NCI-H82 treated with DMSO at 0.1 percent for 48 hours (cell line): ENCODE data around the gene CNTFR.
"Not testable (repeated sequence)": the region's sequence is repeated elsewhere in the genome, so short reads cannot be mapped to it uniquely, and the experiment has no call there.

Source experiments
- DNase-seq: peaks from one replicate; lab custom pipeline; 2025; ENCODE audit not compliant: unreplicated experiment; lab: John Stamatoyannopoulos, UW

CNTFR gene

DNA sequence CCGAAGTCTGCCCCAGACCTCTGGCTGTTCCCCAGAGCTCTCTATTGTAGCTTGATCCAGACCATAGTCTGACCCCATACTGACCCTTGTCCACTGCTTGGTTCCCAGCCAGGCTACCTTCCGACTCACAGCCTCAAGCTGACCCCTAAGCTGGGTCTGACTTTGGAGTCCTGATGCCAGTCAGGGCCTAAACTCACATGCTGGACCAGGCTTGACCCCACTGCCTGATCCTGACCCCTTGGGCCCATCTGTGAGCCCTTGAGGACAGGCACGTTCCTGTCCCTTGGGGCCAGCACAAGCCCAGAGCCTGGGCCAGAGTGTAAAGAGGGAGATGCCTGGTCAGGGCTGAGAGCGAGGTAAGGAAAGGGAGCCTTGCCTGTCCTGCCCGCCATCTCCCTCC lies 34.0 kb downstream of the CNTFR start:
- no peak for DNase-seq

DNA sequence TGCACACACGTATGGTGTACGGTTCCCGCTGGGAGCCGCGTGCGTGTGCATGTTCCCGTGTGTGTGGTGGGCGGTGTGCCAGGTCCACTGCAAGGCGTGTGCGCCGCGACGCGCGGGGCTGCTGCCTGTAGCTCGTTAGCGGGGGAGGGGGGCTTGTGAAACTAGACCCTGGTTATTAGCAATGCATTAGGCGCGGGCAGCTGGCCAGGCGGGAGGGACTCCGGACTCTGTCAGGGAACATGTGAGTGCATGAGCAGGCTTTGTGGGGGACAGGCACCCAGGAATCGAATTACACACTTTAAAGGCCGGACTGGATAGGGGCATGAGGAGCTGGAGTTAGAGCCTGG lies 34.5 kb downstream of the CNTFR start:
- DNase-seq = no peak

DNA sequence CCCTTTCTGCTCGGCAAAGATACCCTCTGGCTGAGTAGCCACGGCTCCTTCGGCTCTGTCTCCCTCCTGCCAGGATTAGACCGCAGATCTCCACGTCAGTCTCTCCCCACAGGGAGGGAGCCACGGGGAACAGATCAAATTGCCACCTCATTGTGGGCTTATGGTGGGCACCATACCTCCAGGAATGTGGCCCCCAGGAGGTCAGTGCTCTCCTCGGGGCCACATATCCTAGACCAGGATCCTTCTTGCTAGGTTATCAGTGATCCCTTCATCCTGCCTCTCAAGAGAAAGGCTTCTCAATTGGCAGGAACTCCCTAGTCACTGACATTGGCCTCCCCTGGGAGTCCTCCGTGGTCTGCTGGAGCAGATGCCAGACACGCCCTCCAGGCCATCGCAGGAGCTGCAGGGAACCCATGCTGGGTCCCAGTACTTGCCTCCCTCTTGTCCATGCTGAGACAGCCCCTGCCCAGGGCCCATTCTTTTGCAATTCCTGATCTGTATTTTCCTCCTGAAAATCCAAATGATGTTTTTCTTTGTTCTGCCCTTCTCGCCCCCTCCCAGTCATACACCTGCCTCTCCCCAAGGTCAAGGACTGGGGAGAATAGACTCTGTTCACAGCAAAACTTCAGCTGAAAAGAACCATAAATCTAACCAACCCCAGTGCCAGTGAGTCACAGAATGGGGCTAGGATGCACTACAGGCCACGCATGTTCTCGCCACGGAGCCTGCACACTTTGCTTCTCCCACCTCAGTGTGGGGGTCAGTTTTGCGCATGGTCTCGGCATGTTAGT lies 35.1 kb downstream of the CNTFR start:
- DNase-seq = peak; percentile 24

DNA sequence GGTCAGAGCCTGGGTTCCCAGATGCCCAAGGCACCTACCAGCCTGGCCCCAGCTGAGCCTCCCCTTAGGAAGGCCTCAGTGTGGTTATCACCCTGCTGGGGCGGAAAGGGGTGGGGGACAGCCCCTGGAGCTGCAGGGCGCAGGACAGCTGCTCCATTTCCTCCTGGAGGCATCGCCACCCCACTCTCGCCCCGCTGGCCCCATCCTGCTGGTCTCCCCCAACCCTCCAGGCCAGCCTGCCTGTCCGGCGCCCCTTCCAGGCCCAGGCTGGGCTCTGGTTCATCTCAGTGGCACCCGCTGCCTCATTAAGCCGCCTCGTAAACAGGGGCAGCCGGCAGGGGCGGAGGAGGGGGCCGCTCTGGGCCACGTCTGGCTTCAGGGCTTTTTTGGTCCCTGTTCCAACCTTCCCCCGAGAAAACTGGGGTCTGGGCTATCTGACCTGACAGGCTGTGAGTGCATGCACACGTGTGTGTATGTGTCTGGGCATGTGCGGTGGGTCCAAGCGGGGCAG lies 36.0 kb downstream of the CNTFR start:
- DNase-seq = no peak

DNA sequence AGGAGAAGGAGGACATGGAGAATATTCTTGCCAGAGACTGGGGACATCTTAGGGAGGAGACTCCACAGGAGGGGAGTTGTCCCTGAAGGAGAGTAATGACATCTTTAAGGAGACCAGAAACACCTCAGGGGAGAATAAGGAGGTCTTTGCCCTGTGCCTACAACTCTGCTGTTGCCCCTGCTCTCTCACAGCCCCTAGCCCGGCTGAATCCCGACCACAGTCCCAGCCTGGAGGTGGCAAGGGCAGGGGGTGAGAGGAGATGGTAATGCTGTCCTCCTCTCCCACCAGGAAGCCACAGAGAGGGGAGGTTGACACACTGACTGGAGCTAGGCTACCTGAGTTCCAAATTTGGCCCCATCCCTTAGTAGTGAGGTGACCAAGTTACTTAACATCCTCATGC lies 36.5 kb downstream of the CNTFR start:
- DNase-seq = no peak

DNA sequence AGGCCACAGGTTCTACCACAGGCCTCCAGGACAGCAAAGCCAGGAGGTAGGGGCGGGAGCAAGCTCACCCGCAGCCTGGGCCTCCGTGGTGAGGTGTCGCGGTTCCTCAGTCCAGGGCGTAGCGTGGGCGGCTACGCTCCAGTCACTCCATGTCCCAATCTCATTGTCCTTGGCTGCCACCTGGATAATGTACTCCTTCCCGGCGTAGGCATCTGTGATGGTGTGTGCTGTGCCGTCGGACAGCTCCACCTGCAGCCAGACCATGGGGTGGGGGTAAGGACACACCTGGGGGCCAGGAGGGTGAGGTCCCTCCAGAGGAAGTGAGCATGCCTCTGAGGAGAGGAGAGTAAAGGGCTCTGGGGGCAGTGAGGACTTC lies 36.9 kb downstream of the CNTFR start:
- DNase-seq = no peak

DNA sequence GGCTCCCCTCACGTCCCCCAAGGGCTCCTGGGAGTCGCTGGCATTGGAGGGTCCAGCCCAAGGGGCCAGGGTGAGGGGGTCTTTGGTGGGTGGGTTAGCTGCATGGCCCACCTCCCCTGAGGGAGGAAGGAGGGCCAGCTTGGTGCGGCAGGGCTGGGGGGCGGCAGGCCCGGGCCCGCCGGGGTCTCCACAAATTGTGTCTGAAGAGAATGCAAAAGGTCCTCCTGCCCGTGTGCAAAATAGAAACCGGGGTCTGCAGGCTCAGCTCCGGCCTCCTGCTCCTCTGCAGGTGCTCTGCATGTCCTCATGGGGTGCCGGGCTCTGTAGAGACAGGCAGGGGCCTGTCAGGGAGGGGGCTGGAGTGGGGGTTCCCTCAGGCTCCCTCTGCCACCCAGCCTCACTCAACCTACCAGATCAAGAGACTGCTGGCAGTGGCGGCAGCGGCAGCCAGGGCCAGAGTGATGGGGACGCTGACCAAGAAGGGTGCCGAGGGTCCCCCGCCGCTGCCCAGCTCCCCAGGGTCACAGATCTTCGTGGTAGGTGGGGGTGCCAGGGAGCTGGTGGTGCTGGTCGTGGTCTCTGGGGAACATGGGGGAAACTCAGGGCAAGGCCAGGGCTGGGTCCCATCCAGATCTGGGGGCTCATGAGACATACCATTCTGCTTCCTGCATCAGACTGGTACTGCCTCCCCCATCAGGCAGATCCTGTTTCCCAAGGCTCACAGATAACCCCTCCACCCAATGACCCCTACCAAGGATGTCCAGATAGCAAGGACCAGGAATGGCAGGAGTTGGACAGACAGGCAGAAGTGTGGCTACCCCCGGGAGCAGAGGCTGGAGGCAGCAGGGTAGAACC lies 37.5 kb downstream of the CNTFR start:
- no peak for DNase-seq

DNA sequence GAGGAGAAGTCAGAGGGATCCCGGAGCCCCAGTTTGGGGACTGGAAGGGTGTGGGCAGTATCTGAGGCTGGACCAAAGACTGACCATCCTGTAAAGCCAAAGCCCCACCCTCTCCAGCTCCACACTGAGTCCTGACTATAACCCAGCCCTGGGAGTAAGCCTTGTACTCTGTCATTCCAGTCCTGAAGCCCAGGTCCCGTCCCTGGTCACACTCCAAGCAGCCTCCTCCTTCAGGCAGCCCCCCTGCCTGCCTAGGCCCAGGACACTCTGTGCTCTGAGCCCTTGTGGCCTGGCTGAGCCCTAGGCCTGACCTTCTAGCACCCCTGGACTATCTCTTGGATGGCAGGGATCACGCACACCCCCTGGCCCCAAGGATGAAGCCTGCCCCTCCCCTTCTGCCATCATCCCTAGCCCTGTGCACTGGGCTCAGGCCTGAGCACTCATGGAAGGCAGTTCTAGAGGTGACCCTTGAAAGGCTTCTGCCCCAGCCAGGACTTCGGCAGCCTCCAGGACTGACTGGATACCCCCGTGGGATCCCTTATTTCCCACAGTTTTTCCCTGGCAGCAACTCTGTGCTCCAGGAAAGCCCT lies 38.7 kb downstream of the CNTFR start:
- no peak for DNase-seq

DNA sequence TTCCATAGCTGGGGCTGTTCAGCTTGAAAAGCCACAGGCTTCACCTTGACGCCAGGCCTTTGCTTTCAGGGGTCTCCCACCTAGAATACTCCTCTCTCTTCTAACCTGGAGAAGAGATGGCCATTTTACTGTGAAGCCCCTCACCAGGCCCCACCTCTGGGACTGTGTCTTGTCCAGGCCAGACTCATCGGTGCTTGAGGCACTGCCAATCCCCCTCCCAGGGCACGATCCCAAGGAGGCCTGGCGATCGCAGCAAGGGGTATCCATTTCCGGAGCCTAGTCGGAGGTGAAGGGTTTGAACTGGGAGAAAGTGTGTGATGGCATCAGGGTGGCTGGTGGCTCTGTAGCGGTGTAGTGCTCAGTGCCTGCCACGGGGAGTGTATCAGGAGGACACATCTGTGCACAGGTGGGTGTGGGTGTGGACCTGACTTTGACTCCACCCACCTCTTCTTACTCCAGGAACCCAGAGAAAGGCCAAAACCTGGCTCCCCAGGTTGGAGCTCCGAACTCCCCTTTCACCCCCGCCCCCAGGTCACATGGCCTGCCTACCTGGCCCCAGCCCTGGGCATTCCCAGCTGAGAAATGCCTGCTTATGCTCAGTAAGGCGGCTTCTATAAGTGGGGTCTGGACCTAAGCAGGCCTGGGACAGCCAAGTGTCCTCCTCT lies 39.4 kb downstream of the CNTFR start:
- DNase-seq = no peak

DNA sequence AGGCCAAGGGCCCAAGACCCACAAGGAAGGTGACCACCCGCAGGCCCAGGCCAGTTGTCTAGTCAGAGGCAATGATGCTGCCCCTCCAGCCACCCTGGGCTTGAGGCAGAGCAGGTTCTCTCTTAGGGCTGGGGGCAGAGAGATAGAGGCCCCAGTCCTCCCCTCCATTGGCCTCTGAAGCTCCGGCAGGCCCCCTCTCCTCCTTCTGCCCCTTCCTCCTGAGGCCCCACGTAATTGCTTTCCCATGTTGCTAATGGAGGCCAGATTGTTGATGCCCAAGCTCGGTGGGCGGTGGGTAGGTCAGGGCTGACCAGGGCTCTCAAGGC lies 40.2 kb downstream of the CNTFR start:
- DNase-seq = no peak

DNA sequence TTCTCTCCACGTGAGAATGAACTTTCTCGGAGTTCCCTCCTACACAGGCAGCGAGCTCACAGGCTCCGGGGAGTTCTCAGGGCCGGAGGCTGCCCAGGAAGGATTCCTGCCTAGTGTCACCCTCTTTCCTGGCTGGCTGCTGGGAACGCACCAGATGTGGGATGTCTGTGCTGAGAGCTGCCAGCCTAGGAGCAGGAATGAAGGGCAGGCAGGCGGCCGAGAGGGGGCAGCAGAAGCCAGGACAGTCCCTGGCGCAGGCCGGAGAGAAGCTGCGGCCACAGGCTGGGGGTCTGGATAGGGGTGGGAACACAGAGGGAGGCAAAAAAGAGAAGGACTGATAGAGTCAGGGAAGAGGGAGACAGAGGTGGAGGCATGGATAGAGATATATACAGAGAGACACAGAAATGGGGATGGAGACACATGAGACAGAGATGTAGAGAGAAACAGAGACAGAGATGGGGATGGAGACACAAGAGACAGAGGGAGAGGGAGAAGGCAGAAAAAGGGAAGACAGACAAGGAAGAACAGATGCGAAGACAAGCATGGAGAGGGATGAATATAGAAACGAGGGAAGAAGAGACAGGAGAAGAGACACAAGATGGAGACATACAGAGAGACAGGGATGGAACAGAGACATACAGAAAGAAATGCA lies 41.4 kb downstream of the CNTFR start:
- DNase-seq = peak; percentile 34

DNA sequence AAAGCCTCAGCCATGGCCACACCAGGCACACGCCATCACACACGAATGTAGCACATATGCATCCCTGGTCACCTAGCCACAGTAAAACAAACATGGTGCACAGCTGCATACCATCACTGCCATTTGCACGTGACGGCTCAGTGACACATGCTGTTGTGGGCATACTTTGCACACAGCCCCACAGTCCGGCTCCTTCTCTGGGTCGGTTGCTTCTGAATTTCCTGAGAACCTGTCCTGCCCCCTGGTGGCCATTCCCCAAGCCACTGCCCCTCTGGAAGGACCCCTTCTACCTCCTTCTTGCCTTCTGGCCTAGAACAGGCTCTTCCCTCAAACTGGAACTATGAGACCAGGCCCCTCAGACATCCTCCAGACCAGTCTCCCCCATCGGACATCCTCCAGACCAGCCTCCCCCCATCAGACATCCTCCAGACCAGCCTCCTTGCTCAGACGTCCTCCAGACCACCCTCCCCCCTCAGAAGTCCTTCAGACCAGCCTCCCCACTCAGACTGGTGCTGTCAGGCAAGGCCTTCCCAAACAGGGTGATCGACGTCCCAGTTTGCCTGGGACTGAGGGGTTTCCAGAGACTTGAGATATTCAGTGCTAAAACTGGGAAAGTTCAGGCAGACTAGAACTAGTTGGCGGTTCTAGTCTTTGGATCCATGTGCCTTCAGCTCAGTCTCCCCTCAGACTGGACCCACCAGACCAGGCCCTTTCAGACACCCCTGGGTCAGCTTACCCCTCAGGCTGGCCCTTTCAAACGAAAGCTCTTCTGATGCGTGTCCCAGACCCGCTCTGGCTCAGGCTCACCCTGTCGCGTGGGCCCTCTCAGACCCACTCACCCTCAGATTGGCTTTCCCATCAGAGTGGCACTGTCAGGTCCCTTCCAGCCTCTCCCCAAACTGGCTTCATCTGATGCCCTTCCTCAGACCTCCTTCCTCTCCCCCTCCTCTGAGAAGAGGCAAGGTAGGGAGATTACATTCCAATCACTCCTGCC lies 42.4 kb downstream of the CNTFR start:
- DNase-seq = peak; percentile 18

DNA sequence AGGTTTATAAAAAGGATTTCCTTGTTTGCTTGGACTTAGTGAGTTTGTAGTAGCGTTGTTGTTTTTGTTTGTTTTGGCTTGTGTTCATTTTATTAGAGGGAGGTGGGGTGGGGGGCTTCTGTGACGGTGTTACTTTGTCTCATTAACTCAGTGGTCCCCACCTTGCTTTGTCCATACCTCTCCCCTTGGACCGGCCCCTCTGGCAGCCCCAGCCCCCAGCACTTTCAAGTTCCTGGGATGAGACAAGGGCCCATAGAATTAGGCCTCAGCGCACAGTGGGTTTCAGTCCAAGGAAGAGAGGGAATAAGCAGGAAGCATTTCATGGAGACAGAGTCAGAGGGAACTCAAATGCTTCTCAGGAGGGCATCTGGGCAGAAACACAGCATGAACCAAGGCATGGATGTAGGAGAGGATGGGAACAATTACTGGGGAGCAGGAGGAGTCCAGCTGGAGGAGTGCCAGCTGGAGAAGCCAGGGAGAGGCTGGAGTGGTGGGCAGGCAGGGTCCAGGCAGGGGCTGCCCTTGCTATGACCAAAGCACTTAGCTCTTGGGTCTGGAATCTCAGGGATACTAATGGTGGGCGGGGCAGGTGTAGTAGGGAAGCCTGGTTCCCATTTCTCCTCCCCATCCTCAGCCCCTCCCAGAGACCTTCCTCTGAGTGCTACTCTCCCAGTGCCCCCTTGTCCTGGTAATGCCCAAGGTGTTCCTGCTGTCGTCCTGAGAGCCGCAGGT lies 43.3 kb downstream of the CNTFR start:
- no peak for DNase-seq

DNA sequence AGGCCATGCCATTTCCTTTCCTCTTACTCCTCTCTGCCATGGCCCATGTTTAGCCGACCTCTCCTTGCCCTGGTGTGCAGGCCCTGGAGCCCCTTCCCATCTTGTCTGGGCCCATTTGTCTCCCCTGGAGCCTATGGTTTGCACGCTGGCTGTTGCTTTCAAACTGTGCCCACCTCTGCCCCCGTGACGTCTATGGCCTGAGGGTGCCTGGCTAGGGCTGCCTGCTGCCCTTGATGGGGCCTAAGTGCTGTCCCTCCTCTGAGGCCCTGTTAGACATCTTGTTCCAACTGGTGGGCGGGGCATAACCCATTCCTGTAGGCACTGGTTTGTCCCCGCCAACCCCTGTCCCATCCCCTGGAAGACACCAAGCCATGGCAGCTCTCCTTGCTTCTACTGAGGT lies 44.0 kb downstream of the CNTFR start:
- DNase-seq = no peak

DNA sequence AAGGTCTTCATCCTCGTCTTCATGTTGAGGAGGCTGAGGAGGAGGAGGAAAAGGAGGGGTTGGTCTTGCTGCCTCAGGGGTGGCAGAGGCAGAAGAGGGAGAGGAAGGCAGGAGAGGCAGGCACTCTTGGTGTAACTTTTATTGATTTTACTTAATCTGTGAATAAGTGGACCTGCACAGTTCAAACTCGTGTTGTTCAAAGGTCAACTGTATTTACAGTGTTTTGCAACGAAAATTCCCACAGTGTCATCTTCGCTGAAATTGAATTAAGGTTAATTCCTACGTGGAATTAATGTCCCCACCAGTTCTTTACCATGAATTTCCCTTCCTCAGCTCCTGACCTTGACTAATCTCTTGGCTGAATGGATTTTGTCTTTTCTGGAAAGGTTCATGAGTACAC lies 45.5 kb downstream of the CNTFR start:
- no peak for DNase-seq

DNA sequence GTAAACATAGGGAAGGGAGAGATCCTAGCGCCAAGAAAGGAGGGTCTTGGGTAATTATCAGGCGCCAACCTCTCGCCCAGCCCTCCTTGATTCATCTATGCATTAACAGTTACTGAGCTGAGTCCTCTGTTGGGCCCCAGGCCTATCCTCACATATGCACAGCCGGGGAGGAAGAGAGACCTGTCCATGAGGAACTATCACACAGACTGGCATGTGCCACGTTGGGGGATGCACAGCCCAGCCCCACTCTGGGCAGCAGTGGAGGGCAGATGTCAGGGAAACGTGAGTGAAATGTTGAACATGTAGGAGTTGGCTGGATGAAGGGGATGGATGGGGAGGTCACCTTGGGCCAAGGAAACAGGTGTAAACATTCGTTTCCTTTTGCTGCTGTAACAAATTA lies 48.0 kb downstream of the CNTFR start:
- no peak for DNase-seq

DNA sequence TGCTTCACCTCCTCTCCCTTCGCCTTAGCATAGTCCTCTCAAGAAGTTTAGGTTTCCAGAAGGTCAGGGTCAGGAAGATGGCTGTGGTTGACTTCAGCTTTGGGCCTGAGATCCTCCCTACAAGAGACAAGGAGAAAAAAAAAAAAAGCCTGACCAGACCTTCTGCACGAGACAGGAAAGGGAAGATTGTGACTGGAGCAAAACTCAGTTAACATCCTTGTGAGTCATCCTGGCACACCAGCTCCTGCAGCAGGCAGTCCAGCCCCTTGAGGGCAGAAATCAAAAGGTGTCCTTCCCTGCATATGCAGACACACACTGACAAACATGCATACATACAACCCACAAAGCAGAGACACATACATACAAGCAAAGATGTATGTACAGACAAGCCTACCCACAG lies 48.7 kb downstream of the CNTFR start:
- DNase-seq = no peak

DNA sequence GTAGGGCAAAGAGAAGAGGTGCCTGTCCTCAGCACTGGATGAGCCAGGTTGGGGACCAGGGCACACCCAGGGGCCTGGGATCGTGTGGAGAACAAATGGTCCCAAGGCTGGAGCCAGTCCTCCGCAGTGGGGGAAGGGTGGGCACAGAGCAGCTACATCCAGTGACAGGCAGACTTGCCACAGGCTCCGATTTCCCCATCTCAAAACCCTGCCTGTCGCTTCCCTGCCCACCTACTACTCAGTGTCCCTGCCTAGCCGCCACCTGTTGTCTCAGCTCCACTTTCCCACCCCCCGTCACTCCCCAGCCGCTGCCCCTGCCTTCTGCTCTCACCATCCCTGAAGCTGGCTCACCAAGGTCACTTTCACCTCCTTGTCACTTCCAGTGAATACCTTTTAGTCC lies 52.8 kb downstream of the CNTFR start:
- no peak for DNase-seq

DNA sequence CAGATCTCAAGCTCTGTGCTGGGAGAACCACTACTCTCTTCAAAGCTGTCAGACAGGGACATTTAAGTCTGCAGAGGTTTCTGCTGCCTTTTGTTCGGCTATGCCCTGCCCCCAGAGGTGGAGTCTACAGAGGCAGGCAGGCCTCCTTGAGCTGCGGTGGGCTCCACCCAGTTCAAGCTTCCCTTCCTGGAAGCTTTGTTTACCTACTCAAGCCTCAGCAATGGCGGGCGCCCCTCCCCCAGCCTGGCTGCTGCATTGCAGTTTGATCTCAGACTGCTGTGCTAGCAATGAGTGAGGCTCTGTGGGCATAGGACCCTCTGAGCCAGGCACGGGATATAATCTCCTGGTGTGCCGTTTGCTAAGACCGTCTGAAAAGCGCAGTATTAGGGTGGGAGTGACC lies 57.5 kb downstream of the CNTFR start:
- DNase-seq = not testable (repeated sequence)
